HG02588 (cell line): Measurements from ENCODE around the gene UNC13D.
A peak's percentile ranks its signal among the peaks of the same experiment; 100 is the strongest.
"Not testable (repeated sequence)": the region's sequence is repeated elsewhere in the genome, so short reads cannot be mapped to it uniquely, and the experiment has no call there.

Experiments used
- ATAC-seq: cut with Tn5 transposase; IDR thresholded peaks from one replicate; pipeline ENCODE4 v1.9.1; 2021; ENCODE audit warnings: mild to moderate bottlenecking, moderate library complexity; ENCODE audit not compliant: unreplicated experiment

The UNC13D gene

GRCh38 chr17:75875182-75875939 is 31.2 kb upstream of the UNC13D start:
- ATAC-seq = no peak

GRCh38 chr17:75874323-75875181 is 30.3 kb upstream of the UNC13D start:
- no peak for ATAC-seq

- ATAC-seq = no peak
Measured at GRCh38 chr17:75873587-75874322, 29.6 kb upstream of the UNC13D start.

DNA sequence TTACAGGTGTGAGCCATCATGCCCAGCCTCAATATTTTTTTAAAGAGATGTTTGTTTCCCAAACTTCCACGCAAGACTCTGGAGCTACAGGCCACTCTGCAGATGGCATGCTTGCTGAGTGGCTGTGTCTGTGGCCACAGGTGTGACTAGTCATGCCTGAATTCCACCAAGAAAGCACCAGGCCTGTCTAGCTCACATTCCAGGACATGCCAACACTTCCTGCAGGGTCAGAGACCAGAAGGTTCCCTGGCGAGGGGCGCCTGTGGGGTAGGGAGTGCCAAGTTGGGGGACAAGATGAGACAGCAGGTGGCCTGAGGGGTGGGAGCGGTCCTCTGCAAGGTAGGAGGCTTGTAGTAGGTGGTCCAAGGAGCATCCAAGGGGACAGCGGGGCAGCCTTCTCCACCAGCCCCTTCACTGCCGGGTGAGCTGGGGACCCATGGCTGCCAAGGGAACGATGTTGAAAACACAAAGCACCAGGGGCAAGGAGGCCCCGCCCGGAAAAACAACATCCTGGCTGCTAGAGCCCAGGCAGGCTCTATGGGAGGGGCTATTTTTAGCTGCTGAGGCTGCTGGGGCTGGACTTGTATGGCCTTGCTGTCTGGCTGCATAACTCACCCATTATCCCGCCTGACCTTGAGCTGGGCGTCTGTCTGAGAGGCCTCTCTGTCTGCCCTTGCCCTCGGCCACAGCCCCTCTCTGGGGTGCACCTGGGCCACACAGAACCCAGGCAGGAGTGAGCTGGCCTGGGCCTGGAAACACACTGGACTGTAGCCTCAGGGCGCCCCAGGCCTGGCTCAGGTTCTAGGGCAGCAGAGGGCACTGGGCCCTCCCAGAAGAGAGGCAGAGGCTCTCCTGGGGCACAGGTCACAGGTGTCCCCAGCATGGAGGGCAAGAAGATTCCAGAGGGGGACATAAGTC is 28.5 kb upstream of the UNC13D start:
- ATAC-seq = no peak

- not testable (repeated sequence) for ATAC-seq
Measured at GRCh38 chr17:75870228-75870627, 26.0 kb upstream of the UNC13D start.

DNA sequence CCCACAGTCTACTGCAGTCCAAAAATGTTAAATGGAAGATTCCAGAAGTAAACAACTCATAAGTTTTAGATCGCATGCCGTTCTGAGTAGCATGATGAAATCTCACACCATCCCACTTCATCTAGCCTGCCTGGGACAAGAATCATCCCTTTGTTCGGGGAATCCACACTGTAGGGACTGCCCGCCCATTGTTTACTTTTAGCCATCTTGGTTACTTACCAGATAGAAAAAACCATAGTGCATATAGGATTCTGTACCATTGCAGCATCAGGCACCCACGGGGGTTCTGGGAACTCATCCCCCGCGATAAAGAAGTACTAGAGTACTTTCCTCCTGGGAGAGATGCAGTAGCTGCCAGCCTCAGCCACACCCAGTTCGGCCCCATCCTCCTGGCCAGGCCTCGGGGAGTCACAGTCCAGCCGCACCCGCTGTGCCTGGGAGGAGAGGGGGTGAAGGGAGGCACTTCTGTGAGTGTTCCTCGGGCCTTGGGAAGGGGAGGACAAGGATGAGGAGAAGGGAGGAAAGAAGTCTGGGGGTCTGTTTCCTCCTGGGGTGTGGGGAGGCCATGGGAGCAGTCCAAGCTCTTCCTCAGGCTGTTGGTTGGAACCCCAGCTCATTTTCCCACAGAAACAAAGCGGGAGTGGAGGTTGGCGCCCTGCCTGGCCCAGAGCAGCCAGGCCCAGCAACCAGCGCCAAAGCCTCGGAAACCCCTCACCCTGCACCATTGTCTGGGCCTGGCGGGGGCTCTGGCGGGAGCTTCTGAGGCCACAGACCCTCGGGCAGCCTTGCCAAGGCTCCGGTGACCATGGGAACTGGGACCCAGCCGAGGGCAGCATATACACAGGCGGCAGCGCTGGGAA is 25.3 kb upstream of the UNC13D start:
- ATAC-seq = no peak

DNA sequence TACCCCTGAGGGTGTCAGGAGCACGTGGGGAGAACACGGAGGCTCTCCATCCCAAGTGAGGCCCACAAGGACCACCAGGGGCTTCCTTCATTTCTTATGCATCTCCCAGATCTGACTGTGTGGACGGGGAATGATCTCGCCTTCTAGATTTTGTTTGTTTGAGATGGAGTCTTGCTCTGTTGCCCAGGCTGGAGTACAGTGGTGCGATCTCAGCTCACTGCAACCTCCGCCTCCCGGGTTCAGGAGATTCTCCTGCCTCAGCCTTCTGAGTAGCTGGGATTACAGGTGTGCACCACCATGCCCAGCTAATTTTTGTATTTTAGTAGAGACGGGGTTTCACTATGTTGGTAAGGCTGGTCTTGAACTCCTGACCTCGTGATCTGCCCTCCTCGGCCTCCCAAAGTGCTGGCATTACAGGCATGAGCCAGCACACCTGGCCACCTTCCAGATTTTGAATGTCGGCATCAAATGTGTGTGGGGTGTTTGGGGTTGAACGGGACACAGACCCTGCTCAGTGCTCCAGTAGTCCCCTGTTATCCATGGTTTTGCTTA is 24.6 kb upstream of the UNC13D start:
- ATAC-seq = not testable (repeated sequence)

DNA sequence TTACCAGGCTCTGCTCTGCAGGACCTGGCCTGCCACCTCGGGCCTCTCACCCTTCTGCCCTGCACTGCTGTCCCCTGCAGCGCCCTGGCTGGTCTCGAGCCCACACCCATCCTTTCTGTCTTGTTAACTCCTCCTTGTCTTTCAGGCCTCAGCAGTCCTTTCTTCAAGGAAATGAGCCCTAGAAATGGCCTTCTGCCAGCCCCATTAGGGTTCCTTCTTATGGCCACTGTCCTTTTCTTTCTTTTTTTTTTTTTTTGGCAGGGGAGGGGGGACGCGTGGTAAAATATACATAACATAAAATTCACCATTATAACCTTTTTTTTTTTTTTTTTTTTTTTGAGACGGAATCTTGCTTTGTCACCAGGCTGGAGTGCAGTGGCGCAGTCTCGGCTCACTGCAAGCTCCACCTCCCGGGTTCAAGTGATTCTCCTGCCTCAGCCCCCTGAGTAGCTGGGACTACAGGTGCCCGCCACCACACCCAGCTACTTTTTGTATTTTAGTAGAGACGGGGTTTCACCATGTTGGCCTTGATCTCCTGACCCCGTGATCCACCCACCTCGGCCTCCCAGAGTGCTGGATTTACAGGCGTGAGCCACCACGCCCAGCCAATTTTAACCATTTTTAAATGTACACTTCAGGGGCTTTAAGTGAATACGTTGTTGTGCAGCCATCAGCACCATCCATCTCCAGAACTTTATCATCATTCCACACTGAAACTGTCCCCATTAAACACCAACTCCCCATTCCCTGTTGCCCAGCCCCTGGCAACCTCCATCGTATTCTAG is 21.4 kb upstream of the UNC13D start:
- not testable (repeated sequence) for ATAC-seq

DNA sequence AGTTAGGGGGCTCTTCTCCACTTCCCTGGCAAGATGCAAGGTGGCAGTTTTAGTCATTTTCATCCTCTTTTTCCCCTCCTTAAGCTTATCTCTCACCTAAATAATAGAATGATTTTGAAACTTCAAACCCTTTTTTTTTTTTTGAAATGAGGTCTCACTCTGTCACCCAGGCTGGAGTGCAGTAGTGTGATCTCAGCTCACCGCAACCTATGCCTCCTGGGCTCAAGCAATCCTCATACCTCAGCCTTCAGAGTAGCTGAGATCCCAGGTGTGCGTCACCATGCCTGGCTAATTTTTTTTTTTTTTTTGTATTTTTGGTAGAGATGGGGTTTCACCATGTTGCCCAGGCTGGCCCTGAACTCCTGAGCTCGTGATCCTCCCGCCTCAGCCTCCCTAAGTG is 20.7 kb upstream of the UNC13D start:
- not testable (repeated sequence) for ATAC-seq

GRCh38 chr17:75864448-75864871 is 20.3 kb upstream of the UNC13D start:
- peak; percentile 87 for ATAC-seq

DNA sequence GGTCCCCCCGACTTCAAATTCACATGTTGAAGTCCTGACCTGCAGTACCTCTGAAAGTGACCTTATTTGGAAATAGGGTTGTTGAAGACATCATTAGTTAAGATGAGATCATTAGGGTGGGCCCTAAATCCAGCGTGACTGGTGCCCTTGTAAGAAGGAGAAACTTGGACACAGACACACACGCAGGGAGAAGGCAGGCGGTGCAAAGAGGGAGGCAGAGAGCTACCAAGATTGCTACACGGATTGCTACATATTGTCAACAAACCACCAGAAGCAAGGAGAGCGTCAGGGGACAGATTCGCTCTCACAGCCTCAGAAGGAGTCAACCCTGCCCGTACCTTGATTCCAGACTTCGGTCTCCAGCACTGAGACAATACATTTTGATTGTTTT is 17.7 kb upstream of the UNC13D start:
- no peak for ATAC-seq

DNA sequence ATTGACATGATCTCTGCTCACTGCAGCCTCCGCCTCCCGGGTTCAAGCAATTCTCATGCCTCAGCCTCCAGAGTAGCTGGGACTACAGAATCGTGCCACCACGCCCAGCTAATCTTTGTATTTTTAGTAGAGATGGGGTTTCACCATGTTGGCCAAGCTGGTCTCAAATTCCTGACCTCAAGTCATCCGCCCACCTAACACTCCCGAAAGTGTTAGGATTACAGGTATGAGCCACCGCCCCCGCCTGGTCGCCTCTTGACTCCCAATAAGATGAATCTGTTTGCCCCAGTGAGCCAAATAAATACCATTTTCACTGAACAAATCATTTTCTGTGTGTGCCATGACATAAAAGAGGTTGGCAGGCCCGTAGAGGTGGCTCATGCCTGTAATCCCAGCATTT is 15.2 kb upstream of the UNC13D start:
- ATAC-seq = not testable (repeated sequence)

GRCh38 chr17:75856062-75856756 is 12.0 kb upstream of the UNC13D start:
- ATAC-seq = no peak

- ATAC-seq = peak; percentile 85
Measured at GRCh38 chr17:75855310-75856061, 11.3 kb upstream of the UNC13D start, which contains the start of gene WBP2. Gene WBP2 (minus strand): TSS chr17:75855335. CDS start chr17:75855297, 38 bp downstream.

- ATAC-seq = no peak
Measured at GRCh38 chr17:75854881-75855309, 10.7 kb upstream of the UNC13D start.

GRCh38 chr17:75854101-75854748 is 10.0 kb upstream of the UNC13D start:
- no peak for ATAC-seq
